AG04449 (cell line): ENCODE measurements around the gene JAKMIP1.

Experiments
- CTCF ChIA-PET: fragments of 350-600 bp; formaldehyde crosslinking; extraction: SDS; loops from one replicate; lab custom pipeline; 2021; ENCODE audit warnings: antibody characterized with exemption; lab: Yijun Ruan, JAX
- POLR2A ChIA-PET: fragments of 400-600, 350-600 bp; formaldehyde crosslinking; extraction: SDS; loops from one replicate; lab custom pipeline; 2020; ENCODE audit warnings: antibody characterized with exemption, inconsistent platforms; lab: Yijun Ruan, JAX
- DNase-seq: peaks from one replicate; pipeline ENCODE4 v3.0.0-alpha.2; 2010; ENCODE audit warnings: low read depth, low spot score
- H3K4me3 ChIP-seq: 2 replicates; pipeline ENCODE4 v1.5.1; 2011; ENCODE audit warnings: low read depth, mild to moderate bottlenecking, control low read depth, low read length
- CTCF ChIP-seq: IDR thresholded peaks from one replicate; pipeline ENCODE4 v1.5.1; 2011; ENCODE audit warnings: mild to moderate bottlenecking, moderate library complexity, low read length, control low read depth, inconsistent platforms; ENCODE audit not compliant: insufficient read depth; ENCODE audit errors: missing control alignments

The JAKMIP1 gene

GRCh38 chr4:6122496-6122895 is 77.9 kb downstream of the JAKMIP1 start:
- TF ChIP-seq CTCF: no peak
- DNase-seq: no peak
- ChIA-PET CTCF (interaction anchor here (0.6 kb wide), 1 partner anchor 43 kb away, joined by 3 read pairs; no protein-coding TSS in a partner anchor), POLR2A (no interaction called here)
- no peak overlapping the region for H3K4me3 ChIP-seq

DNA sequence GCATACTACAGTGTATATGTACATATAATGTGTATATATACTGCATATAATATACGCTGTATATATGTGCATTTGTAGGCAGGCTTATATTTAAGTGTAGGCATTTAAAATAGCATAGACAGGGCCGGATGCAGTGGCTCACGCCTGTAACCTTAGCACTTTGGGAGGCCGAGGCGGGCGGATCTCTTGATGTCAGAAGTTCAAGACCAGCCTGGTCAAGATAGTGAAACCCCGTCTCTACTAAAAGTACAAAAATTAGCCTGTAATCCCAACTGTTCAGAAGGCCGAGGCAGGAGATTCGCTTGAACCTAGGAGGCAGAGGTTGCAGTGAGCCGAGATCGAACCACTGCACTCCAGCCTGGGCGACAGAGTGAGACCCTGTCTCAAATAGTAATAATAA is 78.4 kb downstream of the JAKMIP1 start:
- ChIA-PET POLR2A (no interaction called here), CTCF (no interaction called here)
- no peak for TF ChIP-seq CTCF
- H3K4me3 ChIP-seq: no peak overlapping the region
- DNase-seq: no peak

DNA sequence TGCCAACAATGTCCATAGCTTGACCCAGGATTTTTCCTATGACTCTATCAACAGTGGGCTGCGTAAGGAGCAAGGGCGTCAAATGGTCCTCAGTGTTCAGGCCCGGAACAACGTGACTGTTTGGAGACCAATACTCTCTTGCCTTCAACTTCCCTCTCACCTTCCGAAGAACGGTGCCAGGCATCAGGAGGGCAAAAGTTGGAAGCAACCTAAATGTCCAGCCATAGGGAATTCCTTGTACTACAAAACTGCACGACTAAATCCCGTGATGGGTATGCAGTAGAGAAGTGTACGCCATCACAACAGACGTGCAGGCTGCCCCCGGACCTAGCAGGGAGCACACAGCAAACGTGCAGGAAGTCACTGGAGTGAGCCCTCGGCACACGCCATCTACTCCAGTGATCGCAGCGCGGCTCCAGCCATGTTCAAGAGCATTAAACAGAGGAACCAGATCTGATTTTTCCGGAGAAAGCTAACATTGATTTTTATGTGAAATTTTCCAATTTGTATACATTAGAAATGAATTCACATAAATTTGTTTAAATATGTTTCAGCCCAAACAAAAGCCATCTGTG is 79.0 kb downstream of the JAKMIP1 start:
- no peak for DNase-seq
- H3K4me3 ChIP-seq: no peak overlapping the region
- POLR2A ChIA-PET: no interaction called here
- TF ChIP-seq CTCF: no peak
- CTCF ChIA-PET: no interaction called here

DNA sequence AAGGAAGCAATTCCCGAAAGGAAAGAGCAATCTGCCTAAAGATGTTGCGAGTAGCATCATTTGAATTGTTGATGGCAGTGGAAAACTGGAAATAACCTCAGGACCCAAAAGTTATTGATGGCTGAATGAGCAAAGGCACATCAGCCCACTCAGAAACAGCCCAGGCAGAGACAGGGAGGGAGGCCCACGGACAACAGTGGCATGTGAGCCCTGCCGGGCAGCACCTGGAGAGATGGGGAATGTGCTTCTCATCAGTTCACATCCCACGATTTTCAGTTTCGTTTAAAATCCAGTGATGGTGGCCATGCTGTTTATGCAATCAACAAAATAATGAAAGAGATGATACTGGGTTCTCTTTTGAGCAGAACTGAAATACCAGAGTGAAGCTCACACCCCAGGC is 80.0 kb downstream of the JAKMIP1 start:
- ChIA-PET CTCF (no interaction called here), POLR2A (no interaction called here)
- no peak overlapping the region for H3K4me3 ChIP-seq
- DNase-seq: no peak
- TF ChIP-seq CTCF: no peak

GRCh38 chr4:6119507-6120020 is 80.8 kb downstream of the JAKMIP1 start:
- DNase-seq: no peak
- CTCF ChIA-PET: no interaction called here
- POLR2A ChIA-PET: no interaction called here
- no peak for TF ChIP-seq CTCF
- no peak overlapping the region for H3K4me3 ChIP-seq

DNA sequence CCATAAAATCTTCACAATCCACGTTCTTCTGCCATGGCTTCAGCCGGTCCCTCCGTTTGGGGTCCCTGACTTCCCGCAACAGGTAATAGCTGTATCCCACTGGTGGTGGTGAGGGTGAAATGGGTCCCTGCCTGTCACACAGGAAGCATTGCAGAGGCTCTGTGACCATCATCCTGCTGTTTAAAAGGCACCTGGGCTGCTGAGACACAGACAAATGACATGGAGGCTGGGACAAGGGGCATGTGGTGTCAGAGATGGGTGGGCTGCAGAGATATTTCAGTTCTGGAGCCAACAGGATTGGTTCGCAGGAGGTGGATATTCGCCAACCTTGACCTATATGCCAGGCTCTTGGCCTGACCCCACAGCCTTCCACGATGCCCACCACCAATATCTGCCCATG is 82.1 kb downstream of the JAKMIP1 start:
- H3K4me3 ChIP-seq: no peak overlapping the region
- no peak for TF ChIP-seq CTCF
- ChIA-PET POLR2A (no interaction called here), CTCF (no interaction called here)
- DNase-seq: no peak
